HepG2 (cell line): Measurements from ENCODE around the gene PELI3. TPM values are rescaled to one million over a fixed set of nuclear protein-coding genes. Genes with fewer than 3 reads are reported as not detected.

ENCODE experiments used
- ZNF75D ChIP-seq: sonication (generic); formaldehyde crosslinking; IDR thresholded peaks from 2 replicates; pipeline ENCODE4 v1.8.1; 2023; ENCODE audit warnings: missing genetic modification reagents, mild to moderate bottlenecking, borderline replicate concordance
- polyA plus RNA-seq, 8 experiments: library from polyadenylated mRNA; depleted of rRNA in 3 of 8; stranded (reverse) in 7 of 8; unstranded in 1 of 8; fragments of >200 nt; fragmentation: Illumina TruSeq in 4 of 8; extraction: Trizol in 4 of 8; gene quantifications; 2 replicates each; pipeline versions ENCODE4 v1.2.1 to v1.2.3, GENCODE V29; 2011 to 2016; ENCODE audit warnings: low read depth in 4 of 8, missing spikeins in 1 of 8, mixed read lengths in 1 of 8; ENCODE audit not compliant: insufficient read depth in 1 of 8
- total RNA-seq, 5 experiments: library from RNA; depleted of rRNA; stranded (reverse); fragments of >200 nt; fragmentation: Illumina TruSeq; extraction: Trizol; gene quantifications; 2 replicates each; pipeline ENCODE4 v1.2.3, GENCODE V29; 2016; ENCODE audit warnings: low read depth in 1 of 5
- TF ChIP-seq, protein P1 (sequence below): sonication (generic); formaldehyde crosslinking; IDR thresholded peaks from 2 replicates; pipeline ENCODE4 v1.4.0; 2020; ENCODE audit warnings: mild to moderate bottlenecking, missing genetic modification reagents
- TF ChIP-seq, protein P2 (sequence below): sonication (generic); formaldehyde crosslinking; IDR thresholded peaks from 2 replicates; pipeline ENCODE4 v1.4.0; 2020; ENCODE audit warnings: missing genetic modification reagents
- TF ChIP-seq, protein P3 (sequence below): sonication (generic); formaldehyde crosslinking; IDR thresholded peaks from 2 replicates; pipeline ENCODE4 v1.4.0; 2020; ENCODE audit warnings: mild to moderate bottlenecking, missing genetic modification reagents
- TF ChIP-seq, protein P4 (sequence below): sonication (generic); formaldehyde crosslinking; conservative IDR thresholded peaks from 2 replicates; pipeline ENCODE4 v1.5.0; 2020; ENCODE audit warnings: missing genetic modification reagents

PELI3 gene
- total and polyA plus RNA-seq, 2 of the 13 experiments (the other 11 are each of a cell fraction or from before 2014, with no cell fraction given) = 2.0 to 4.0 TPM

DNA sequence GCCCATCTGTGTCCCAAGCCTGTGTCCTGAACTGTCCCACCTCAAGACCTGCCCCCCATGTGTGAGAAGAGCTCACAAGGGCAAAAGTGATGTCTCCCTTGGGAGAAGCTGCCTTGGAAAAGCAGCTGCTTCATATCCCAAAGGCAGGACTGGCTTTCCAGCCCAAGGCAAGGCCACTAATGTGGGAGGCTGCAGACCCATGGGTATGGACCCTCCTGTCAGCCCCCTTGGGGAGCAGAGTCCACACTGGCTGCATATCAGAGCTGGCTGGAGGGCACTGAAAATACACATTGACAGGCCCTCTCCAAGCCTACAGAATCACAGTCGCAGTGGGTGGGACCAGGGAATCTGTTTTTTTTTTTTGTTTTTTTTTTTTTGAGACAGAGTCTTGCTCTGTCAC lies 2.7 kb downstream of the PELI3 start (continued):
- TF ChIP-seq, protein P1, sequence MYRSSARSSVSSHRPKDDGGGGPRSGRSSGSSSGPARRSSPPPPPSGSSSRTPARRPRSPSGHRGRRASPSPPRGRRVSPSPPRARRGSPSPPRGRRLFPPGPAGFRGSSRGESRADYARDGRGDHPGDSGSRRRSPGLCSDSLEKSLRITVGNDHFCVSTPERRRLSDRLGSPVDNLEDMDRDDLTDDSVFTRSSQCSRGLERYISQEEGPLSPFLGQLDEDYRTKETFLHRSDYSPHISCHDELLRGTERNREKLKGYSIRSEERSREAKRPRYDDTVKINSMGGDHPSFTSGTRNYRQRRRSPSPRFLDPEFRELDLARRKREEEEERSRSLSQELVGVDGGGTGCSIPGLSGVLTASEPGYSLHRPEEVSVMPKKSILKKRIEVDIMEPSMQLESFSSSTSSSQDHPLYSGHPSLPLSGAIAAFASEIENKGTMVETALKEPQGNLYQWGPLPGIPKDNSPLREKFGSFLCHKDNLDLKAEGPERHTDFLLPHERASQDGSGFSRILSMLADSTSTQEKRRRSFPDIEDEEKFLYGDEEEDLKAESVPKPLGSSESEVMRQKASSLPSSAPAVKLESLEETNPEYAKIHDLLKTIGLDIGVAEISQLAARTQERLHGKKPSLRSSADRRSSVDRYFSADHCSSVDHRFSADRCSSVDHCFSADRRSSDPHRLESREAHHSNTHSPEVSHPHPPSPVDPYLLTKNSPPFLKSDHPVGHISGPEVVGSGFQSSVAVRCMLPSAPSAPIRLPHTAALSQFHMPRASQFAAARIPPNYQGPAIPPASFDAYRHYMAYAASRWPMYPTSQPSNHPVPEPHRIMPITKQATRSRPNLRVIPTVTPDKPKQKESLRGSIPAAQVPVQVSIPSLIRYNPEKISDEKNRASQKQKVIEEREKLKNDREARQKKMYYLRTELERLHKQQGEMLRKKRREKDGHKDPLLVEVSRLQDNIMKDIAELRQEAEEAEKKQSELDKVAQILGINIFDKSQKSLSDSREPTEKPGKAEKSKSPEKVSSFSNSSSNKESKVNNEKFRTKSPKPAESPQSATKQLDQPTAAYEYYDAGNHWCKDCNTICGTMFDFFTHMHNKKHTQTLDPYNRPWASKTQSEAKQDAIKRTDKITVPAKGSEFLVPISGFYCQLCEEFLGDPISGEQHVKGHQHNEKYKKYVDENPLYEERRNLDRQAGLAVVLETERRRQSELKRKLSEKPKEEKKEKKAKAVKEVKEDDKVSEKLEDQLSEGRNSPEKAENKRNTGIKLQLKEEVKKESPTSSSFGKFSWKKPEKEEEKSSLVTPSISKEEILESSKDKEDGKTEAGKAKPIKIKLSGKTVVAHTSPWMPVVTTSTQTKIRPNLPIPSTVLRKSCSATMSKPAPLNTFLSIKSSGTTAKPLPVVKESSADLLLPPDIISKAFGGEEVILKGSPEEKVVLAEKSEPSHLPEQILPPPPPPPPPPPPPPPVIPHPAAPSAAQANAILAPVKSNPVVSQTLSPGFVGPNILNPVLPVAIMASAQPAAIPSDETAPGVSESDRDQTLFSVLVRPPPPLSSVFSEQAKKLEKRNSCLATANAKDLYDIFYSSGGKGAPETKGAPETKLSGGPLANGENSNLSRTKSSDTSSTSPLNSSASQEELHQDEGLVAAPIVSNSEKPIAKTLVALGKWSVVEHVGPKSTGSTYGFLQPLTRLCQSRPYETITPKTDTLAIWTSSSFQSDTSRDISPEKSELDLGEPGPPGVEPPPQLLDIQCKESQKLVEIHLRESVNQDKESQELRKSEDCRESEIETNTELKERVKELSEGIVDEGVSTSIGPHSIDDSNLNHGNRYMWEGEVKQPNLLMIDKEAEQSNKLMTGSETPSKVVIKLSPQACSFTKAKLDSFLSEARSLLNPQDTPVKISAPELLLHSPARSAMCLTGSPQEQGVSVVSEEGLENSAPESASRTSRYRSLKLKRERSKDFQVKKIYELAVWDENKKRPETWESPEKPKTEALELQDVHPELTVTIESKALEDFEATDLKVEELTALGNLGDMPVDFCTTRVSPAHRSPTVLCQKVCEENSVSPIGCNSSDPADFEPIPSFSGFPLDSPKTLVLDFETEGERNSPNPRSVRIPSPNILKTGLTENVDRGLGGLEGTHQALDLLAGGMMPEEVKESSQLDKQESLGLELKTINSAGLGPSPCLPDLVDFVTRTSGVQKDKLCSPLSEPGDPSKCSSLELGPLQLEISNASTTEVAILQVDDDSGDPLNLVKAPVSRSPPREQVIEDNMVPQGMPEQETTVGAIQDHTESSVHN = no peak
- no peak for TF ChIP-seq ZNF75D (CRISPR knock-in tag)
- TF ChIP-seq, protein P2, sequence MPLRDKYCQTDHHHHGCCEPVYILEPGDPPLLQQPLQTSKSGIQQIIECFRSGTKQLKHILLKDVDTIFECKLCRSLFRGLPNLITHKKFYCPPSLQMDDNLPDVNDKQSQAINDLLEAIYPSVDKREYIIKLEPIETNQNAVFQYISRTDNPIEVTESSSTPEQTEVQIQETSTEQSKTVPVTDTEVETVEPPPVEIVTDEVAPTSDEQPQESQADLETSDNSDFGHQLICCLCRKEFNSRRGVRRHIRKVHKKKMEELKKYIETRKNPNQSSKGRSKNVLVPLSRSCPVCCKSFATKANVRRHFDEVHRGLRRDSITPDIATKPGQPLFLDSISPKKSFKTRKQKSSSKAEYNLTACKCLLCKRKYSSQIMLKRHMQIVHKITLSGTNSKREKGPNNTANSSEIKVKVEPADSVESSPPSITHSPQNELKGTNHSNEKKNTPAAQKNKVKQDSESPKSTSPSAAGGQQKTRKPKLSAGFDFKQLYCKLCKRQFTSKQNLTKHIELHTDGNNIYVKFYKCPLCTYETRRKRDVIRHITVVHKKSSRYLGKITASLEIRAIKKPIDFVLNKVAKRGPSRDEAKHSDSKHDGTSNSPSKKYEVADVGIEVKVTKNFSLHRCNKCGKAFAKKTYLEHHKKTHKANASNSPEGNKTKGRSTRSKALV (CRISPR knock-in tag) = no peak
- TF ChIP-seq, protein P3, sequence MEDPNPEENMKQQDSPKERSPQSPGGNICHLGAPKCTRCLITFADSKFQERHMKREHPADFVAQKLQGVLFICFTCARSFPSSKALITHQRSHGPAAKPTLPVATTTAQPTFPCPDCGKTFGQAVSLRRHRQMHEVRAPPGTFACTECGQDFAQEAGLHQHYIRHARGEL (CRISPR knock-in tag) = no peak
- TF ChIP-seq, protein P4, sequence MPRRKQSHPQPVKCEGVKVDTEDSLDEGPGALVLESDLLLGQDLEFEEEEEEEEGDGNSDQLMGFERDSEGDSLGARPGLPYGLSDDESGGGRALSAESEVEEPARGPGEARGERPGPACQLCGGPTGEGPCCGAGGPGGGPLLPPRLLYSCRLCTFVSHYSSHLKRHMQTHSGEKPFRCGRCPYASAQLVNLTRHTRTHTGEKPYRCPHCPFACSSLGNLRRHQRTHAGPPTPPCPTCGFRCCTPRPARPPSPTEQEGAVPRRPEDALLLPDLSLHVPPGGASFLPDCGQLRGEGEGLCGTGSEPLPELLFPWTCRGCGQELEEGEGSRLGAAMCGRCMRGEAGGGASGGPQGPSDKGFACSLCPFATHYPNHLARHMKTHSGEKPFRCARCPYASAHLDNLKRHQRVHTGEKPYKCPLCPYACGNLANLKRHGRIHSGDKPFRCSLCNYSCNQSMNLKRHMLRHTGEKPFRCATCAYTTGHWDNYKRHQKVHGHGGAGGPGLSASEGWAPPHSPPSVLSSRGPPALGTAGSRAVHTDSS (CRISPR knock-in tag) = no peak
